ENCODE results near the gene ACAN. TPM values are rescaled to one million over a fixed set of nuclear protein-coding genes. Genes with fewer than 3 reads are reported as not detected.
A peak's percentile ranks its signal among the peaks of the same experiment; 100 is the strongest.

Gene ACAN
- total RNA-seq (2014; rRNA removed; shearing (Covaris generic)), result 0.33 and 0.59 TPM in 2 replicates

GRCh38 chr15:88803241-88803919 is at the start of gene ACAN:
ACAN (plus strand) TSS chr15:88803436; CDS start chr15:88836207, 32,771 bp downstream.
- DNase-seq, result peak; percentile 93
- peak within 1 kb of the TSS; percentile 60 for H3K4me3 ChIP-seq (ENCODE audit: insufficient read depth, low read depth, low read length)
- peaks cover 54% of the 10 kb centered on the region for H3K27me3 ChIP-seq (ENCODE audit: control insufficient read depth, insufficient read depth, low read length)
- no peaks in the 10 kb centered on the region for H3K36me3 ChIP-seq (replicated peaks; ENCODE audit: control insufficient read depth, insufficient read depth, low read length)

- no peak overlapping the region for H3K4me3 ChIP-seq (ENCODE audit: insufficient read depth, low read depth, low read length)
- H3K27me3 ChIP-seq (ENCODE audit: control insufficient read depth, insufficient read depth, low read length), result no peaks in the 10 kb centered on the region
- DNase-seq, result no peak
- no peaks in the 10 kb centered on the region for H3K36me3 ChIP-seq (replicated peaks; ENCODE audit: control insufficient read depth, insufficient read depth, low read length)
Measured at GRCh38 chr15:88756521-88756920, 46.7 kb upstream of the ACAN start.

- DNase-seq, result no peak
- H3K4me3 ChIP-seq (ENCODE audit: insufficient read depth, low read depth, low read length), result no peak overlapping the region
- no peaks in the 10 kb centered on the region for H3K36me3 ChIP-seq (replicated peaks; ENCODE audit: control insufficient read depth, insufficient read depth, low read length)
- no peaks in the 10 kb centered on the region for H3K27me3 ChIP-seq (ENCODE audit: control insufficient read depth, insufficient read depth, low read length)
Measured at GRCh38 chr15:88756921-88757320, 46.3 kb upstream of the ACAN start.

GRCh38 chr15:88759872-88760271 is 43.4 kb upstream of the ACAN start:
- no peak overlapping the region for H3K4me3 ChIP-seq (ENCODE audit: insufficient read depth, low read depth, low read length)
- DNase-seq, result no peak
- no peaks in the 10 kb centered on the region for H3K27me3 ChIP-seq (ENCODE audit: control insufficient read depth, insufficient read depth, low read length)
- H3K36me3 ChIP-seq (replicated peaks; ENCODE audit: control insufficient read depth, insufficient read depth, low read length), result no peaks in the 10 kb centered on the region

- Histone ChIP-seq H3K4me3 (ENCODE audit: insufficient read depth, low read depth, low read length) (no peak overlapping the region), H3K36me3 (replicated peaks; ENCODE audit: control insufficient read depth, insufficient read depth, low read length) (no peaks in the 10 kb centered on the region), H3K27me3 (ENCODE audit: control insufficient read depth, insufficient read depth, low read length) (peaks cover 4% of the 10 kb centered on the region; the same call in 1 of the 2 replicates)
- no peak for DNase-seq
Measured at GRCh38 chr15:88764448-88764847, 38.8 kb upstream of the ACAN start.

GRCh38 chr15:88765212-88765611 is 38.0 kb upstream of the ACAN start:
- peaks cover 7% of the 10 kb centered on the region; the same call in 1 of the 2 replicates for H3K27me3 ChIP-seq (ENCODE audit: control insufficient read depth, insufficient read depth, low read length)
- no peak overlapping the region for H3K4me3 ChIP-seq (ENCODE audit: insufficient read depth, low read depth, low read length)
- no peaks in the 10 kb centered on the region for H3K36me3 ChIP-seq (replicated peaks; ENCODE audit: control insufficient read depth, insufficient read depth, low read length)
- DNase-seq, result no peak

- peaks cover 12% of the 10 kb centered on the region; the same call in 1 of the 2 replicates for H3K27me3 ChIP-seq (ENCODE audit: control insufficient read depth, insufficient read depth, low read length)
- DNase-seq, result peak; percentile 88
- H3K36me3 ChIP-seq (replicated peaks; ENCODE audit: control insufficient read depth, insufficient read depth, low read length), result no peaks in the 10 kb centered on the region
- peak overlapping the region; percentile 38; the same call in 1 of the 2 replicates for H3K4me3 ChIP-seq (ENCODE audit: insufficient read depth, low read depth, low read length)
Measured at GRCh38 chr15:88769161-88769971, 33.9 kb upstream of the ACAN start.

GRCh38 chr15:88775776-88776175 is 27.5 kb upstream of the ACAN start:
- H3K4me3 ChIP-seq (ENCODE audit: insufficient read depth, low read depth, low read length), result no peak overlapping the region
- no peaks in the 10 kb centered on the region for H3K36me3 ChIP-seq (replicated peaks; ENCODE audit: control insufficient read depth, insufficient read depth, low read length)
- no peaks in the 10 kb centered on the region for H3K27me3 ChIP-seq (ENCODE audit: control insufficient read depth, insufficient read depth, low read length)
- DNase-seq, result no peak

GRCh38 chr15:88776646-88777045 is 26.6 kb upstream of the ACAN start:
- Histone ChIP-seq H3K36me3 (replicated peaks; ENCODE audit: control insufficient read depth, insufficient read depth, low read length) (no peaks in the 10 kb centered on the region), H3K4me3 (ENCODE audit: insufficient read depth, low read depth, low read length) (no peak overlapping the region), H3K27me3 (ENCODE audit: control insufficient read depth, insufficient read depth, low read length) (no peaks in the 10 kb centered on the region)
- no peak for DNase-seq

GRCh38 chr15:88779944-88780343 is 23.3 kb upstream of the ACAN start:
- H3K36me3 ChIP-seq (replicated peaks; ENCODE audit: control insufficient read depth, insufficient read depth, low read length), result no peaks in the 10 kb centered on the region
- H3K27me3 ChIP-seq (ENCODE audit: control insufficient read depth, insufficient read depth, low read length), result no peaks in the 10 kb centered on the region
- no peak overlapping the region for H3K4me3 ChIP-seq (ENCODE audit: insufficient read depth, low read depth, low read length)
- no peak for DNase-seq

- Histone ChIP-seq H3K4me3 (ENCODE audit: insufficient read depth, low read depth, low read length) (no peak overlapping the region), H3K36me3 (replicated peaks; ENCODE audit: control insufficient read depth, insufficient read depth, low read length) (no peaks in the 10 kb centered on the region), H3K27me3 (ENCODE audit: control insufficient read depth, insufficient read depth, low read length) (no peaks in the 10 kb centered on the region)
- DNase-seq, result no peak
Measured at GRCh38 chr15:88782465-88782864, 20.8 kb upstream of the ACAN start.

- Histone ChIP-seq H3K27me3 (ENCODE audit: control insufficient read depth, insufficient read depth, low read length) (no peaks in the 10 kb centered on the region), H3K36me3 (replicated peaks; ENCODE audit: control insufficient read depth, insufficient read depth, low read length) (no peaks in the 10 kb centered on the region), H3K4me3 (ENCODE audit: insufficient read depth, low read depth, low read length) (no peak overlapping the region)
- no peak for DNase-seq
Measured at GRCh38 chr15:88785217-88785616, 18.0 kb upstream of the ACAN start.

- no peak overlapping the region for H3K4me3 ChIP-seq (ENCODE audit: insufficient read depth, low read depth, low read length)
- no peak for DNase-seq
- no peaks in the 10 kb centered on the region for H3K36me3 ChIP-seq (replicated peaks; ENCODE audit: control insufficient read depth, insufficient read depth, low read length)
- H3K27me3 ChIP-seq (ENCODE audit: control insufficient read depth, insufficient read depth, low read length), result peaks cover 2% of the 10 kb centered on the region; the same call in 1 of the 2 replicates
Measured at GRCh38 chr15:88788036-88788435, 15.2 kb upstream of the ACAN start.

- no peak for DNase-seq
- Histone ChIP-seq H3K27me3 (ENCODE audit: control insufficient read depth, insufficient read depth, low read length) (peaks cover 2% of the 10 kb centered on the region; the same call in 1 of the 2 replicates), H3K4me3 (ENCODE audit: insufficient read depth, low read depth, low read length) (no peak overlapping the region), H3K36me3 (replicated peaks; ENCODE audit: control insufficient read depth, insufficient read depth, low read length) (no peaks in the 10 kb centered on the region)
Measured at GRCh38 chr15:88788816-88789215, 14.4 kb upstream of the ACAN start.

- Histone ChIP-seq H3K4me3 (ENCODE audit: insufficient read depth, low read depth, low read length) (no peak overlapping the region), H3K27me3 (ENCODE audit: control insufficient read depth, insufficient read depth, low read length) (peaks cover 2% of the 10 kb centered on the region; the same call in 1 of the 2 replicates), H3K36me3 (replicated peaks; ENCODE audit: control insufficient read depth, insufficient read depth, low read length) (no peaks in the 10 kb centered on the region)
- DNase-seq, result no peak
Measured at GRCh38 chr15:88790486-88790885, 12.8 kb upstream of the ACAN start.
